ENCODE results near the gene ADARB2.

- TF ChIP-seq ZBTB7A (IDR thresholded peaks at IDR 0.05; ENCODE audit: low read depth) (no peak), USF1 (IDR thresholded peaks at IDR 0.05) (no peak), RAD21 (IDR thresholded peaks at IDR 0.05; ENCODE audit: low read depth) (no peak), TAF1 (IDR thresholded peaks at IDR 0.05; ENCODE audit: low read depth) (no peak), NFIC (IDR thresholded peaks at IDR 0.05) (no peak), YY1 (IDR thresholded peaks at IDR 0.05; ENCODE audit: low read depth) (no peak)
These were observed 325.9 kb downstream of the ADARB2 start for GRCh38 chr10:1411451-1411850.

Data from Ishikawa (cell line).